Measurements from ENCODE around the gene MTCP1. TPM values are rescaled to one million over a fixed set of nuclear protein-coding genes. Genes with fewer than 3 reads are reported as not detected.

Gene MTCP1
- total RNA-seq, 2 donors from 2014 or later = 0.43 to 0.85 TPM

GRCh38 chrX:155026420-155026726, 44.6 kb downstream of the MTCP1 start:
- peak overlapping the region; percentile 50 to 56 for H3K4me3 ChIP-seq
- H3K27me3 ChIP-seq = no peaks in the 10 kb centered on the region
- peak overlapping the region; percentile 94 to 96 for H3K27ac ChIP-seq
- no peak for DNase-seq (ENCODE audit: low spot score)
- H3K36me3 ChIP-seq = no peaks in the 10 kb centered on the region
- H3K9me3 ChIP-seq = no peaks in the 10 kb centered on the region
- TF ChIP-seq CTCF (IDR thresholded peaks at IDR 0.05) = no peak
- peaks cover 0 to 5% of the 10 kb centered on the region in 2 donors for H3K4me1 ChIP-seq

- H3K9me3 ChIP-seq = no peaks in the 10 kb centered on the region
- peaks cover 0 to 5% of the 10 kb centered on the region in 2 donors for H3K4me1 ChIP-seq
- no peak for DNase-seq (ENCODE audit: low spot score)
- no peak for TF ChIP-seq CTCF (IDR thresholded peaks at IDR 0.05)
- no peaks in the 10 kb centered on the region for H3K36me3 ChIP-seq
- no peak overlapping the region for H3K4me3 ChIP-seq
- no peaks in the 10 kb centered on the region for H3K27me3 ChIP-seq
- H3K27ac ChIP-seq = no peak overlapping the region
These were observed 46.8 kb downstream of the MTCP1 start for GRCh38 chrX:155023907-155024833.

GRCh38 chrX:155022585-155022984, 48.4 kb downstream of the MTCP1 start, which contains the start of gene F8:
Gene F8 (minus strand): TSS chrX:155022723. CDS start chrX:155022552, 171 bp downstream.
- H3K27me3 ChIP-seq = no peaks in the 10 kb centered on the region
- no peaks in the 10 kb centered on the region for H3K9me3 ChIP-seq
- no peak for DNase-seq (ENCODE audit: low spot score)
- H3K36me3 ChIP-seq = no peaks in the 10 kb centered on the region
- H3K4me3 ChIP-seq = peak within 1 kb of the TSS; percentile 16 to 27
- H3K27ac ChIP-seq = peak within 1 kb of the TSS in 1 of 2 donors; percentile 35
- no peak for TF ChIP-seq CTCF (IDR thresholded peaks at IDR 0.05)
- no peaks in the 10 kb centered on the region for H3K4me1 ChIP-seq

GRCh38 chrX:155020591-155020990, 50.3 kb downstream of the MTCP1 start:
- peak overlapping the region in 1 of 2 donors; percentile 26 for H3K27ac ChIP-seq
- H3K4me3 ChIP-seq = peak overlapping the region; percentile 0 to 18

More at GRCh38 chrX:155020591-155020990, 50.3 kb downstream of the MTCP1 start:
- TF ChIP-seq CTCF (IDR thresholded peaks at IDR 0.05) = no peak
- Histone ChIP-seq H3K9me3 (no peaks in the 10 kb centered on the region), H3K27me3 (no peaks in the 10 kb centered on the region), H3K36me3 (no peaks in the 10 kb centered on the region), H3K4me1 (no peaks in the 10 kb centered on the region)
- DNase-seq (ENCODE audit: low spot score) = no peak

Other genes starting within 250 kb of the MTCP1 start
- not detected for gene SMIM9, start 236.5 kb downstream of the MTCP1 start, total RNA-seq
- gene F8A1, start 184.8 kb downstream of the MTCP1 start, total RNA-seq = 10 to 100 TPM in 1 of 2 donors, 1 to 10 TPM in 1; 8.4 to 12.2 TPM
- 10 to 100 TPM; 41.2 to 42.9 TPM for gene F8, start 48.4 kb downstream of the MTCP1 start, total RNA-seq
- gene FUNDC2, start 44.3 kb downstream of the MTCP1 start, total RNA-seq = 100 to 1,000 TPM; 146 to 178 TPM
- 10 to 100 TPM; 39.9 to 58.3 TPM for gene CMC4, start within 50 bp of the MTCP1 start, total RNA-seq
- gene BRCC3, start 372 bp upstream of the MTCP1 start, total RNA-seq = 1 to 10 TPM; 7.6 to 8.3 TPM
- gene VBP1, start 145.3 kb upstream of the MTCP1 start, total RNA-seq = 10 to 100 TPM; 42.7 to 60.3 TPM
- under 1 TPM; 0.55 to 0.63 TPM for gene RAB39B, start 193.4 kb upstream of the MTCP1 start, total RNA-seq

Data from right atrium auricular region (tissue), 2 donors.